ENCODE results near the gene HS2ST1.

The HS2ST1 gene

DNA sequence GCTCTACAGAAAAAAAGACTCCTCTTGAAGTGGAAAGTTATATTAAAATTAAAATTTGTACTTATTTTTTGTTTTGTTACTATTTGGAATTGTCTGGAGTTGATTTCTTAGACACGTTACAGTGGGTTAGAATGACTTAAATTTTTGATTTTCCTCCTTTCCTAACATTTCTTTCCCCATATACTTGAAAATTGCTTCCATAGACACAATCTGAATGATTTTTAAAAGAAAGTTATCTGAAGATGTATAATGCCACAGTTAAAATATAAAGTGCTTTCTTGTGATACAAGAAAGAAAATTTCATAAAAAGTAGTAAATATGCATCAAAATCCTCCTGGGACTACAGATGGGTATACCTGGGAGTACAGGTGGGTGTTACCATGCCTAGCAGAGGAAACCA is 2.3 kb downstream of the HS2ST1 start:
- TF ChIP-seq, protein P1, sequence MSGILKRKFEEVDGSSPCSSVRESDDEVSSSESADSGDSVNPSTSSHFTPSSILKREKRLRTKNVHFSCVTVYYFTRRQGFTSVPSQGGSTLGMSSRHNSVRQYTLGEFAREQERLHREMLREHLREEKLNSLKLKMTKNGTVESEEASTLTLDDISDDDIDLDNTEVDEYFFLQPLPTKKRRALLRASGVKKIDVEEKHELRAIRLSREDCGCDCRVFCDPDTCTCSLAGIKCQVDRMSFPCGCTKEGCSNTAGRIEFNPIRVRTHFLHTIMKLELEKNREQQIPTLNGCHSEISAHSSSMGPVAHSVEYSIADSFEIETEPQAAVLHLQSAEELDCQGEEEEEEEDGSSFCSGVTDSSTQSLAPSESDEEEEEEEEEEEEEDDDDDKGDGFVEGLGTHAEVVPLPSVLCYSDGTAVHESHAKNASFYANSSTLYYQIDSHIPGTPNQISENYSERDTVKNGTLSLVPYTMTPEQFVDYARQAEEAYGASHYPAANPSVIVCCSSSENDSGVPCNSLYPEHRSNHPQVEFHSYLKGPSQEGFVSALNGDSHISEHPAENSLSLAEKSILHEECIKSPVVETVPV (CRISPR knock-in tag; IDR thresholded peaks at IDR 0.05), result no peak
- TF ChIP-seq, protein P2, sequence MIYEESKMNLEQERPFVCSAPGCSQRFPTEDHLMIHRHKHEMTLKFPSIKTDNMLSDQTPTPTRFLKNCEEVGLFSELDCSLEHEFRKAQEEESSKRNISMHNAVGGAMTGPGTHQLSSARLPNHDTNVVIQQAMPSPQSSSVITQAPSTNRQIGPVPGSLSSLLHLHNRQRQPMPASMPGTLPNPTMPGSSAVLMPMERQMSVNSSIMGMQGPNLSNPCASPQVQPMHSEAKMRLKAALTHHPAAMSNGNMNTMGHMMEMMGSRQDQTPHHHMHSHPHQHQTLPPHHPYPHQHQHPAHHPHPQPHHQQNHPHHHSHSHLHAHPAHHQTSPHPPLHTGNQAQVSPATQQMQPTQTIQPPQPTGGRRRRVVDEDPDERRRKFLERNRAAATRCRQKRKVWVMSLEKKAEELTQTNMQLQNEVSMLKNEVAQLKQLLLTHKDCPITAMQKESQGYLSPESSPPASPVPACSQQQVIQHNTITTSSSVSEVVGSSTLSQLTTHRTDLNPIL (CRISPR knock-in tag; IDR thresholded peaks at IDR 0.05; ENCODE audit: low read depth), result no peak
- TF ChIP-seq ESRRG (CRISPR knock-in tag; IDR thresholded peaks at IDR 0.05) (no peak), ZC3H10 (CRISPR knock-in tag; IDR thresholded peaks at IDR 0.05) (no peak), ZFP30 (CRISPR knock-in tag; IDR thresholded peaks at IDR 0.05) (no peak), PPARA (CRISPR knock-in tag; IDR thresholded peaks at IDR 0.05; ENCODE audit: borderline replicate concordance) (no peak), SNAI2 (CRISPR knock-in tag; IDR thresholded peaks at IDR 0.05) (no peak), GLIS3 (CRISPR knock-in tag; IDR thresholded peaks at IDR 0.05) (no peak), ISL1 (CRISPR knock-in tag; IDR thresholded peaks at IDR 0.05) (no peak), ZNF8 (CRISPR knock-in tag; IDR thresholded peaks at IDR 0.05) (no peak), OSR1 (CRISPR knock-in tag; IDR thresholded peaks at IDR 0.05) (no peak)
- TF ChIP-seq, protein P3, sequence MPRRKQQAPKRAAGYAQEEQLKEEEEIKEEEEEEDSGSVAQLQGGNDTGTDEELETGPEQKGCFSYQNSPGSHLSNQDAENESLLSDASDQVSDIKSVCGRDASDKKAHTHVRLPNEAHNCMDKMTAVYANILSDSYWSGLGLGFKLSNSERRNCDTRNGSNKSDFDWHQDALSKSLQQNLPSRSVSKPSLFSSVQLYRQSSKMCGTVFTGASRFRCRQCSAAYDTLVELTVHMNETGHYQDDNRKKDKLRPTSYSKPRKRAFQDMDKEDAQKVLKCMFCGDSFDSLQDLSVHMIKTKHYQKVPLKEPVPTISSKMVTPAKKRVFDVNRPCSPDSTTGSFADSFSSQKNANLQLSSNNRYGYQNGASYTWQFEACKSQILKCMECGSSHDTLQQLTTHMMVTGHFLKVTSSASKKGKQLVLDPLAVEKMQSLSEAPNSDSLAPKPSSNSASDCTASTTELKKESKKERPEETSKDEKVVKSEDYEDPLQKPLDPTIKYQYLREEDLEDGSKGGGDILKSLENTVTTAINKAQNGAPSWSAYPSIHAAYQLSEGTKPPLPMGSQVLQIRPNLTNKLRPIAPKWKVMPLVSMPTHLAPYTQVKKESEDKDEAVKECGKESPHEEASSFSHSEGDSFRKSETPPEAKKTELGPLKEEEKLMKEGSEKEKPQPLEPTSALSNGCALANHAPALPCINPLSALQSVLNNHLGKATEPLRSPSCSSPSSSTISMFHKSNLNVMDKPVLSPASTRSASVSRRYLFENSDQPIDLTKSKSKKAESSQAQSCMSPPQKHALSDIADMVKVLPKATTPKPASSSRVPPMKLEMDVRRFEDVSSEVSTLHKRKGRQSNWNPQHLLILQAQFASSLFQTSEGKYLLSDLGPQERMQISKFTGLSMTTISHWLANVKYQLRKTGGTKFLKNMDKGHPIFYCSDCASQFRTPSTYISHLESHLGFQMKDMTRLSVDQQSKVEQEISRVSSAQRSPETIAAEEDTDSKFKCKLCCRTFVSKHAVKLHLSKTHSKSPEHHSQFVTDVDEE (CRISPR knock-in tag; IDR thresholded peaks at IDR 0.05), result no peak
- no peak for ATAC-seq

DNA sequence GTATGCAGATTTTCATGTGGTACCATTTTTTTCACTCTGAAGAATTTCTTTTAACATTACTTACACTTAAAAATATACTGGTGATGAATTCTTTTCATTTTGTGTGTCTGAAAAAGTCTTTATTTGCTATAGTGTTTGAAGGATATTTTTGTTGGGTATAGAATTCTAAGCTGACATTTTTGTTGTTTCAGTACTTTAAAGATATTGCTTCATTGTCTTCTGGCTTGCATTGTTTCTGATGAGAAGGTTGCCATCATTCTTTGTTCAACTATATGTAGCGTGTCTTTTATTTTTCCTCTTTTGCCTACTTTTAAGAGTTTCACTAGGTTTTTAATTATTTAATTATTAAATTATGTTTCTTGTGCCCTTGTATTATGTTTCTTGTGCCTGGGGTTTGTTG is 8.0 kb downstream of the HS2ST1 start:
- no peak for TF ChIP-seq TOX (CRISPR knock-in tag; IDR thresholded peaks at IDR 0.05; ENCODE audit: borderline replicate concordance)
- TF ChIP-seq OSR1 (CRISPR knock-in tag; IDR thresholded peaks at IDR 0.05), result no peak
- TF ChIP-seq ZNF70 (CRISPR knock-in tag; IDR thresholded peaks at IDR 0.05), result no peak
- TF ChIP-seq, protein P4, sequence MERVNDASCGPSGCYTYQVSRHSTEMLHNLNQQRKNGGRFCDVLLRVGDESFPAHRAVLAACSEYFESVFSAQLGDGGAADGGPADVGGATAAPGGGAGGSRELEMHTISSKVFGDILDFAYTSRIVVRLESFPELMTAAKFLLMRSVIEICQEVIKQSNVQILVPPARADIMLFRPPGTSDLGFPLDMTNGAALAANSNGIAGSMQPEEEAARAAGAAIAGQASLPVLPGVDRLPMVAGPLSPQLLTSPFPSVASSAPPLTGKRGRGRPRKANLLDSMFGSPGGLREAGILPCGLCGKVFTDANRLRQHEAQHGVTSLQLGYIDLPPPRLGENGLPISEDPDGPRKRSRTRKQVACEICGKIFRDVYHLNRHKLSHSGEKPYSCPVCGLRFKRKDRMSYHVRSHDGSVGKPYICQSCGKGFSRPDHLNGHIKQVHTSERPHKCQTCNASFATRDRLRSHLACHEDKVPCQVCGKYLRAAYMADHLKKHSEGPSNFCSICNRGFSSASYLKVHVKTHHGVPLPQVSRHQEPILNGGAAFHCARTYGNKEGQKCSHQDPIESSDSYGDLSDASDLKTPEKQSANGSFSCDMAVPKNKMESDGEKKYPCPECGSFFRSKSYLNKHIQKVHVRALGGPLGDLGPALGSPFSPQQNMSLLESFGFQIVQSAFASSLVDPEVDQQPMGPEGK (CRISPR knock-in tag; IDR thresholded peaks at IDR 0.05; ENCODE audit: borderline replicate concordance), result no peak

DNA sequence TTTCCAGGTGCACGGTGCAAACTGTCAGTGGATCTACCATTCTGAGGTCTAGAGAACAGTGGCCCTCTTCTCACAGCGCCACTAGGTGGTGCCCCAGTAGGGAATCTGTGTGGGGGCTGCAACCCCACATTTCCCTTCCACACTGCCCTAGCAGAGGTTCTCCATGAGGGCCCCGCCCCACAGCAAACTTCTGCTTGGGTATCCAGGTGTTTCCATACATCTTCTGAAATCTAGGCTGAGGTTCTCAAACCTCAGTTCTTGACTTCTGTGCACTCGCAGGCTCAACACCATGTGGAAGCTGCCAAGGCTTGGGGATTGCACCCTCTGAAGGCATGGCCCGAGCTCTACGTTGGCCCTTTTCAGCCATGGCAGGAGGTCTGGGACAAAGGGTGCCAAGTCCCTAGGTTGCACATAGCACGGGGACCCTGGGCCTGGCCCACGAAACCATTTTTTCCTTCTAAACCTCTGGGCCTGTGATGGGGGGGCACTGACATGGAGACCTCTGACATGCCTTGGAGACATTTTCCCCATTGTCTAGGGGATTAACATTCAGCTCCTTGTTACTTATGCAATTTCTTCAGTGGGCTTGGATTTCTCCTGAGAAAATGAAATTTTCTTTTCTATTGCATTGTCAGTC is 10.0 kb downstream of the HS2ST1 start:
- TF ChIP-seq TCF4 (CRISPR knock-in tag; IDR thresholded peaks at IDR 0.05; ENCODE audit: borderline replicate concordance) (no peak), ZNF70 (CRISPR knock-in tag; IDR thresholded peaks at IDR 0.05) (no peak), ZNF565 (CRISPR knock-in tag; conservative IDR thresholded peaks at IDR 0.05; ENCODE audit: low read depth) (no peak), ISL1 (CRISPR knock-in tag; IDR thresholded peaks at IDR 0.05) (no peak), BACH2 (CRISPR knock-in tag; IDR thresholded peaks at IDR 0.05; ENCODE audit: borderline replicate concordance) (no peak)
- ATAC-seq, result no peak

More for the DNA sequence above, 8.0 kb downstream of the HS2ST1 start:
- ATAC-seq, result no peak

DNA sequence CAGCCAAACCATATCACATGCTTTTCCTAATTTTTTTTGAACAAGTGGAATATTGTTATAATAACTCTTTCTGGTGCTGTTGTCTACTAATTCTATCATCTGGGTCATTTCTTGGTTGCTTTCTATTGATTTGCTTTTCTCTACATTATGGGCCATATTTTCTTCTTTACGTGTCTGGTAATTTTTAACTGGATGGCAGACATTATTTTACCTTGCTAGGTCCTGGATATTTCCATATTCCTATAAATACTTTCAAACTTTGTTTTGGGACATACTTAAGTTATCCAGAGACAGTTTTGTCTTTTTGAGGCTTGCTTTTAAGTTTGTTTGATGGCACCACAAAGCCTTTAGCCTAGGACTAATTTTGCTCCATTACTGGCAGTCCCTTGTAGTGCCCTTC is 11.3 kb downstream of the HS2ST1 start:
- TF ChIP-seq ZNF565 (CRISPR knock-in tag; conservative IDR thresholded peaks at IDR 0.05; ENCODE audit: low read depth) (no peak), OSR1 (CRISPR knock-in tag; IDR thresholded peaks at IDR 0.05) (no peak), PPARA (CRISPR knock-in tag; IDR thresholded peaks at IDR 0.05; ENCODE audit: borderline replicate concordance) (no peak), ARNTL (CRISPR knock-in tag; IDR thresholded peaks at IDR 0.05; ENCODE audit: borderline replicate concordance, low read depth) (no peak), ISL1 (CRISPR knock-in tag; IDR thresholded peaks at IDR 0.05) (no peak), ZFP30 (CRISPR knock-in tag; IDR thresholded peaks at IDR 0.05) (no peak), ZNF70 (CRISPR knock-in tag; IDR thresholded peaks at IDR 0.05) (no peak), BACH2 (CRISPR knock-in tag; IDR thresholded peaks at IDR 0.05; ENCODE audit: borderline replicate concordance) (no peak), ESRRG (CRISPR knock-in tag; IDR thresholded peaks at IDR 0.05) (no peak), RARB (CRISPR knock-in tag; IDR thresholded peaks at IDR 0.05) (no peak), GLIS3 (CRISPR knock-in tag; IDR thresholded peaks at IDR 0.05) (no peak)
- TF ChIP-seq, protein P4 (CRISPR knock-in tag; IDR thresholded peaks at IDR 0.05; ENCODE audit: borderline replicate concordance), result no peak
- TF ChIP-seq, protein P1 (CRISPR knock-in tag; IDR thresholded peaks at IDR 0.05), result no peak
- TF ChIP-seq, protein P2 (CRISPR knock-in tag; IDR thresholded peaks at IDR 0.05; ENCODE audit: low read depth), result no peak
- ATAC-seq, result no peak

Measured in SK-N-SH treated with all-trans-retinoic acid at 6 μM for 48 hours (cell line).